ENCODE data around the gene CAMK4.

- TF ChIP-seq CTCF (IDR thresholded peaks at IDR 0.05) (no peak), POLR2A (IDR thresholded peaks at IDR 0.05) (no peak)
These were observed 248.4 kb downstream of the CAMK4 start for GRCh38 chr5:111472579-111472978.

Measured in tibial nerve (tissue), 3 donors.